Esophagus (tissue), 2 donors: ENCODE data around the gene WASF1. TPM values are rescaled to one million over a fixed set of nuclear protein-coding genes. Genes with fewer than 3 reads are reported as not detected.
"Not testable (repeated sequence)": the region's sequence is repeated elsewhere in the genome, so short reads cannot be mapped to it uniquely, and the experiment has no call there.

Experiments used
- H3K27ac ChIP-seq, 2 donors: one replicate each; pipeline ENCODE4 v1.5.1; 2013; ENCODE audit warnings: low read depth in 2 of 2, mild to moderate bottlenecking in 2 of 2, inconsistent platforms in 1 of 2, low read length in 1 of 2, moderate library complexity in 1 of 2
- H3K27me3 ChIP-seq, 2 donors: one replicate each; pipeline ENCODE4 v1.6.1; 2013; ENCODE audit warnings: low read length in 2 of 2, control low read depth in 1 of 2, mild to moderate bottlenecking in 1 of 2; ENCODE audit not compliant: insufficient read depth in 2 of 2, control insufficient read depth in 1 of 2
- H3K36me3 ChIP-seq, 2 donors: one replicate each; pipeline ENCODE4 v1.6.1; 2013; ENCODE audit warnings: low read length in 1 of 2; ENCODE audit not compliant: control insufficient read depth in 2 of 2, insufficient read depth in 2 of 2
- H3K4me1 ChIP-seq, 2 donors: one replicate each; pipeline ENCODE4 v1.6.1; 2013; ENCODE audit warnings: low read length in 1 of 2; ENCODE audit not compliant: control insufficient read depth in 2 of 2, insufficient read depth in 2 of 2
- H3K4me3 ChIP-seq, 2 donors: one replicate each; pipeline ENCODE4 v1.5.1; 2013; ENCODE audit warnings: low read length in 2 of 2, mild to moderate bottlenecking in 2 of 2, low read depth in 1 of 2, moderate library complexity in 1 of 2
- H3K9me3 ChIP-seq, 2 donors: one replicate each; pipeline ENCODE4 v1.6.1; 2013; ENCODE audit warnings: mild to moderate bottlenecking in 2 of 2, low read depth in 1 of 2, low read length in 1 of 2, moderate library complexity in 1 of 2; ENCODE audit not compliant: control insufficient read depth in 2 of 2, insufficient read depth in 1 of 2
- WGBS, 2 donors: extraction: QIAGEN DNeasy Blood & Tissue Kit; methylation state at CpG; one replicate each; pipeline ENCODE4 v1.1.7; 2013; 5-methylcytosine and 5-hydroxymethylcytosine counted together
- polyA plus RNA-seq, 2 donors: library from polyadenylated mRNA; stranded (reverse); fragments of 200-250 nt; gene quantifications; one replicate each; pipeline ENCODE4 v1.2.3, GENCODE V29; 2013
- donor health status: healthy with polysubstance abuse.
- donor health status: Bipolar disorder and iron deficiency.

The WASF1 gene
- polyA plus RNA-seq, 2 donors = 7.2 to 7.7 TPM

DNA sequence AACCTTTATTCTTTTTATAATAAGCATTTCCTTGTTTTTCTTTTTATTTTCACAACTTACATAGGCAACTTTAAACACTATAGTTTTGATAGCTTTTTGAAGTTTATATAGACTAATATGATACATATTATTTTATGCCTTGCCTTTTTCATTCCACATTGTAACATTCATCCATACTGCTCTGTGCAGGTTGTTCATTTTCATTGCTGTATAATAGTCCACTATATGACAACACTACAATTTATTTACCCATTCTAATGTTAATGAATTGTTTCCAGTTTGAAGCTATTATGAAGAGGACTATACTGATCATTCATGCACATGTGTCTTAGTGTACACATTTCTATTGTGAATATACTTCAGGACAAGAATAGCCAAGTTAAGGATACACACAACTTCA lies 49.1 kb downstream of the WASF1 start:
- Histone ChIP-seq H3K27me3 (no peaks in the 10 kb centered on the region), H3K27ac (no peak overlapping the region), H3K36me3 (no peaks in the 10 kb centered on the region), H3K4me1 (no peaks in the 10 kb centered on the region), H3K9me3 (no peaks in the 10 kb centered on the region), H3K4me3 (no peak overlapping the region)

DNA sequence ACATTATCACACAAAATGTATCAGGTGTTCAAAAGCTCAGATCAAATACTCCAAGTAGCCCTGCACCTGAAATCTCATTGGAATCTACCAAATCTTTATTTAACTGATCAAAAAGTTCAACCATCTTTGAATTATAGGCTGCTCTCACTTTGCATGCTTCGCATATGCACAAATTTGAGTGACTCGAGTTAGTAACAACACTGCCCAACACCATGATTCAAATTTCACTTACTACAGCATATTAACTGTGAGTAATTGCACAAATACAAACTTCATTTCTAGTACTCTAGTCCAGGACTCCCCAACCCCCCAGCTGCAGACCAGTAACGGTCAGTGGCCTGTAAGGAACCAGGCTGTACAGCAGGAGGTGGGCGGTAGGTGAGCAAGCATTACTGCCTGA lies 51.1 kb downstream of the WASF1 start:
- Histone ChIP-seq H3K4me1 (no peaks in the 10 kb centered on the region), H3K27me3 (no peaks in the 10 kb centered on the region), H3K9me3 (no peaks in the 10 kb centered on the region), H3K4me3 (no peak overlapping the region), H3K27ac (no peak overlapping the region), H3K36me3 (no peaks in the 10 kb centered on the region)
- WGBS, 2 donors = 86 to 91% methylated on average over 4 of the region's 4 CpGs

- no peak overlapping the region for H3K27ac ChIP-seq
- H3K27me3 ChIP-seq = no peaks in the 10 kb centered on the region
- H3K4me1 ChIP-seq = no peaks in the 10 kb centered on the region
- H3K4me3 ChIP-seq = no peak overlapping the region
- no peaks in the 10 kb centered on the region for H3K36me3 ChIP-seq
- no peaks in the 10 kb centered on the region for H3K9me3 ChIP-seq
These were observed 54.1 kb downstream of the WASF1 start for GRCh38 chr6:110125361-110125760.

DNA sequence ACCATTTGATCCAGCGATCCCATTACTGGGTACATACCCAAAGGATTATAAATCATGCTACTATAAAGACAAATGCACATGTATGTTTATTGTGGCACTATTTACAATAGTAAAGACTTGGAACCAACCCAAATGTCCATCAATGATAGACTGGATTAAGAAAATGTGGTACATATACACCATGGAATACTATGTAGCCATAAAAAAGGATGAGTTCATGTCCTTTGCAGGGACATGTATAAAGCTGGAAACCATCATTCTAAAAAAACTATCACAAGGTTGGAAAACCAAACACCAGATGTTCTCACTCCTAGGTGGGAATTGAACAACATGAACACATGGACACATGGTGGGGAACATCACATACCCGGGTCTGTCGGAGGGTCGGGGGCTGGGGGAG lies 57.8 kb downstream of the WASF1 start:
- 96 to 99% methylated on average over 4 of the region's 4 CpGs for WGBS, 2 donors
- H3K27ac ChIP-seq, H3K4me3 ChIP-seq, H3K9me3 ChIP-seq, H3K27me3 ChIP-seq, H3K4me1 ChIP-seq, H3K36me3 ChIP-seq: not testable (repeated sequence)

- H3K27ac ChIP-seq = no peak overlapping the region
These were observed 63.2 kb downstream of the WASF1 start for GRCh38 chr6:110116258-110116657.

DNA sequence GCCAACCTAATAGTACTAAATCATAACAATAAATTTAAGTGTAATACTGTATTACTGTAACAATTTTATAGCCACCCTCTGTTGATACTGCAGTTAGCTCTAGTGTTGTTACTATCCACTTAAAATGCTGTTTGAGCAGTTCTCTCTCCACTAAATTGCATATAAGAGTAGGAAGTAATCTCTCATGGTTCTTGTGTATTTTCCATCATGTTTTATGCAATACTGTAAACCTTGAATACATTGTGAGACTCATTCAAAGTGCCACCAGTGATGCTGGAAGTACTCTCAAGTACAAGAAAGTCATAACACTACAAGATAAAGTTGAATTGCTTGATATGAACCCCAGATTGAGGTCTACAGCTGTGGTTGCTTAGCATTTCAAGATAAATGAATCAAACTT lies 65.5 kb downstream of the WASF1 start:
- Histone ChIP-seq H3K9me3 (no peaks in the 10 kb centered on the region), H3K4me3 (no peak overlapping the region), H3K27ac (no peak overlapping the region), H3K4me1 (no peaks in the 10 kb centered on the region), H3K27me3 (no peaks in the 10 kb centered on the region), H3K36me3 (no peaks in the 10 kb centered on the region)

More at GRCh38 chr6:110116258-110116657, 63.2 kb downstream of the WASF1 start:
- H3K27me3 ChIP-seq = no peaks in the 10 kb centered on the region
- WGBS, 2 donors = 82 to 83% methylated on average over 8 of the region's 8 CpGs
- H3K9me3 ChIP-seq = no peaks in the 10 kb centered on the region
- H3K4me3 ChIP-seq = no peak overlapping the region
- no peaks in the 10 kb centered on the region for H3K4me1 ChIP-seq
- H3K36me3 ChIP-seq = no peaks in the 10 kb centered on the region

DNA sequence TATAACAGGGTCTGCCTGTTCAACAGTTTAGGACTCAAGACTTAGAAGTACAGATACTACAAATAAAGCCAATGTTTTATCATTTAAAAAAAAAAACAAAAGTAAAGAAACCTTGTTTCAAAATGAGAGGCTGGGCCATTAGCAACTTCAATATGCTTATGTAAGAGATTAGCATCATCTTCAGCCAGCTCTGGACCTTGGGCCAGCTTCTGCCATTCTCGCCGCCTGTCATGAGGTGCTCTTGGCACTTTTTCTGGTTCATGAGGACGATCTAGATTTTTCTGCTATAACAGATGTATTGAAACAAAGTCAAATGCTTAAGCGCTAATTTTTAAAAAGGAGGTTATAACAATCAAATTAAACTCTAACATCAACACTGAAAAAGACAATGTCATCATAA lies 74.2 kb downstream of the WASF1 start:
- H3K4me3 ChIP-seq = no peak overlapping the region
- H3K36me3 ChIP-seq = peaks cover 0 to 6% of the 10 kb centered on the region in 2 donors
- no peaks in the 10 kb centered on the region for H3K9me3 ChIP-seq
- no peak overlapping the region for H3K27ac ChIP-seq
- WGBS, 2 donors = 84 to 91% methylated on average over 4 of the region's 4 CpGs
- no peaks in the 10 kb centered on the region for H3K27me3 ChIP-seq
- H3K4me1 ChIP-seq = no peaks in the 10 kb centered on the region

DNA sequence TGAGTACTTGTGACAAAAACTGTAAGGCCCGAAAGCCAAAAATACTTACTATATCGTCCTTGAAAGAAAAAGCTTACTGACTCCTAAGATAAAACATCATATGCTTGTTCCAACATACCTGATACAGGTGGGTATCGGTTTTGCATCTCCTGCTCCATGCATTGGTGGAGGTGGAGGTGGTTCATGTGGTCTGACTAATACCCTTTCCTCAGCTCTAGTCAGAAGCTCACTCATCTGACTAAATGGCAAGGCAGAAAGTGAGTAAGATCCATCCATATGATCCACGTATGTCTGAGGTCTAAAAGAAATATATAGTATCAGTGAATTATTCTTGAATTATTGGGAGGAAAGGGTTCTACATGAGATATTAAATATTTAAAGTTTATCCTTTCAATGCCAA lies 76.2 kb downstream of the WASF1 start:
- WGBS, 2 donors = 84 to 91% methylated on average over 4 of the region's 4 CpGs
- no peaks in the 10 kb centered on the region for H3K9me3 ChIP-seq
- no peak overlapping the region for H3K4me3 ChIP-seq
- H3K36me3 ChIP-seq = peaks cover 0 to 6% of the 10 kb centered on the region in 2 donors
- no peaks in the 10 kb centered on the region for H3K4me1 ChIP-seq
- H3K27ac ChIP-seq = no peak overlapping the region
- H3K27me3 ChIP-seq = no peaks in the 10 kb centered on the region

DNA sequence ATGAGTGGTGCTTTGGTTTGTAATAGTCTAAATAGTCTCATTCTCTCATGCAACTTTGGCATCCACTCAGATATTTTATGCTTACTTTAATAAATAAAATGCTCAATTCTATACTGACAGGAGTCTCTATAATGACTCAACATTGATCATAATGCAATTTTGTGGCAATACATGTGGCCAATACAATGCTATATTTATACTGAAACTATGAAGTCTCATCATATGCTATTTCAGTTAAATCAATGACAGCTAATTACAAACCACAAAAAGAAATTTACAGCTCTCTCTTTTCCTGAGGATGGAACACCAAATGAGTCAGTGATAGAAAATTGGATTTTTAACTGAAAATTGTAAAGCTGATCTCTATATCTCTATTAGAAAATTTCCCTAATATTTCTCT lies 77.1 kb downstream of the WASF1 start:
- Histone ChIP-seq H3K4me3 (no peak overlapping the region), H3K36me3 (peaks cover 0 to 6% of the 10 kb centered on the region in 2 donors), H3K9me3 (no peaks in the 10 kb centered on the region), H3K27ac (no peak overlapping the region), H3K4me1 (no peaks in the 10 kb centered on the region), H3K27me3 (no peaks in the 10 kb centered on the region)

DNA sequence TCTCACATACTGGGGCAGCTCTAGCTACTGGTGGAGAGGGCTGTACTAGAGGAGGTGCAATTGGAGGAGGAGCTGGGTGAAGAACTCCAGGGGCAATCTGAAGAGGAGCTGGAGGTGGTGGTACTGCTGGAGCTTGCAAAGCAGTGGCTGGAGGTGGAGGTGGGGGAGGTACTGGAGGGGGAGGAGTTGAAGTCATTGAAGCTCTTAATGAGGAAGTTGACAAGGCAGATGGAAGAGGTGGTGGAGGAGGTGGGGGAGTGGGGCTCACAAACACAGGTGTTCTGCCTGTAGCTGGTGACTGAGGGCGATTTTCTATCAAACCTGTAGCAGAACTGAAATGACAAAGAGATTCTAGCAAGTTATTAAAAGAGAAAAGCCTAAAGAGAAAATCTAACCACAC lies 77.6 kb downstream of the WASF1 start:
- Histone ChIP-seq H3K27me3 (no peaks in the 10 kb centered on the region), H3K4me3 (no peak overlapping the region), H3K4me1 (no peaks in the 10 kb centered on the region), H3K27ac (no peak overlapping the region), H3K36me3 (peaks cover 0 to 6% of the 10 kb centered on the region in 2 donors), H3K9me3 (no peaks in the 10 kb centered on the region)
- WGBS, 2 donors = 50 to 75% methylated on average over 1 of the region's 1 CpG
